GM18951 (cell line): ENCODE measurements around the gene RABEPK.
"Not testable (repeated sequence)": the region's sequence is repeated elsewhere in the genome, so short reads cannot be mapped to it uniquely, and the experiment has no call there.

Experiments used
- POLR2A ChIP-seq: IDR thresholded peaks from 4 replicates; pipeline ENCODE4 v1.6.1; 2011; ENCODE audit warnings: mild to moderate bottlenecking; ENCODE audit not compliant: insufficient read length, insufficient read depth; ENCODE audit errors: extremely low read depth
- in situ Hi-C: fragments of 300-500 bp; cut with MboI; formaldehyde crosslinking; loops from one replicate; pipeline ENCODE4 v1.12.0; 2022; ENCODE audit warnings: low sequenced_read_pairs, mixed read lengths, inconsistent platforms; ENCODE audit not compliant: unreplicated experiment

The RABEPK gene

GRCh38 chr9:125227761-125228160 lies 27.4 kb downstream of the RABEPK start:
- TF ChIP-seq POLR2A: no peak
- in situ Hi-C loops: no loop called here

GRCh38 chr9:125233678-125234077 lies 33.3 kb downstream of the RABEPK start:
- in situ Hi-C loops: no loop called here

GRCh38 chr9:125234099-125234498 lies 33.8 kb downstream of the RABEPK start:
- in situ Hi-C loops: not testable (repeated sequence)

More at GRCh38 chr9:125233678-125234077, 33.3 kb downstream of the RABEPK start:
- TF ChIP-seq POLR2A: no peak

GRCh38 chr9:125235804-125236519 lies 35.6 kb downstream of the RABEPK start:
- in situ Hi-C loops: no loop called here
- no peak for TF ChIP-seq POLR2A

GRCh38 chr9:125236520-125237159 lies 36.3 kb downstream of the RABEPK start:
- in situ Hi-C loops: not testable (repeated sequence)

GRCh38 chr9:125238127-125238914 lies 38.0 kb downstream of the RABEPK start:
- in situ Hi-C loops: no loop called here
- TF ChIP-seq POLR2A: peak; percentile 11

- in situ Hi-C loops: no loop called here
- TF ChIP-seq POLR2A: no peak
These were observed 38.6 kb downstream of the RABEPK start for GRCh38 chr9:125238915-125239446.

GRCh38 chr9:125239631-125240597 lies 39.6 kb downstream of the RABEPK start:
- no peak for TF ChIP-seq POLR2A
- in situ Hi-C loops: no loop called here

GRCh38 chr9:125240649-125240999 lies 40.3 kb downstream of the RABEPK start:
- TF ChIP-seq POLR2A: no peak
- in situ Hi-C loops: no loop called here

GRCh38 chr9:125241000-125241862 lies 40.9 kb downstream of the RABEPK start, which contains the start of gene HSPA5:
TSS of gene HSPA5 (minus strand) at chr9:125241343. CDS start at chr9:125241126, 217 bp downstream.
- in situ Hi-C loops: no loop called here
- peak; percentile 99 for TF ChIP-seq POLR2A

- TF ChIP-seq POLR2A: no peak
- in situ Hi-C loops: no loop called here
These were observed 41.8 kb downstream of the RABEPK start for GRCh38 chr9:125241863-125242739.
